Trophoblast cell (in vitro differentiated cells and primary cell): Measurements from ENCODE around the gene RCOR3.
"Not testable (repeated sequence)": the region's sequence is repeated elsewhere in the genome, so short reads cannot be mapped to it uniquely, and the experiment has no call there.

Source experiments
- DNase-seq, 2 donors: peaks; one replicate each; pipeline ENCODE4 v3.0.0-alpha.2; 2016
- H2AFZ ChIP-seq: 2 replicates; pipeline ENCODE4 v1.6.1; 2013; ENCODE audit warnings: low read length, moderate library complexity, mild to moderate bottlenecking; ENCODE audit not compliant: insufficient read depth, poor library complexity
- H2AK5ac ChIP-seq: 2 replicates; pipeline ENCODE4 v1.6.1; 2013; ENCODE audit warnings: mild to moderate bottlenecking, low read length
- H2BK120ac ChIP-seq: 2 replicates; pipeline ENCODE4 v1.6.1; 2013; ENCODE audit warnings: low read length, mild to moderate bottlenecking, moderate library complexity; ENCODE audit not compliant: insufficient read depth, poor library complexity
- H2BK12ac ChIP-seq: 2 replicates; pipeline ENCODE4 v1.6.1; 2013; ENCODE audit warnings: mild to moderate bottlenecking, low read length, moderate library complexity
- H2BK5ac ChIP-seq: 2 replicates; pipeline ENCODE4 v1.6.1; 2013; ENCODE audit warnings: low read length, low read depth, moderate library complexity, mild to moderate bottlenecking; ENCODE audit not compliant: poor library complexity
- H3K14ac ChIP-seq: 2 replicates; pipeline ENCODE4 v1.6.1; 2013; ENCODE audit warnings: mild to moderate bottlenecking, low read length
- H3K18ac ChIP-seq: 2 replicates; pipeline ENCODE4 v1.6.1; 2013; ENCODE audit warnings: mild to moderate bottlenecking, low read length
- H3K23ac ChIP-seq: 2 replicates; pipeline ENCODE4 v1.6.1; 2013; ENCODE audit warnings: low read length
- H3K27ac ChIP-seq: 2 replicates; pipeline ENCODE4 v1.5.1; 2013; ENCODE audit warnings: low read depth, mild to moderate bottlenecking, inconsistent platforms, low read length, moderate library complexity
- H3K27me3 ChIP-seq: 2 replicates; pipeline ENCODE4 v1.6.1; 2013; ENCODE audit warnings: inconsistent platforms, mild to moderate bottlenecking, low read length, moderate library complexity; ENCODE audit not compliant: insufficient read depth
- H3K36me3 ChIP-seq, 2 experiments: 1 replicate in 1 of 2; 2 replicates in 1 of 2; pipeline ENCODE4 v1.6.1; 2013; ENCODE audit warnings: low read length in 2 of 2, mild to moderate bottlenecking in 2 of 2, moderate library complexity in 1 of 2; ENCODE audit not compliant: insufficient read depth in 2 of 2, control insufficient read depth in 1 of 2
- H3K4ac ChIP-seq: 2 replicates; pipeline ENCODE4 v1.6.1; 2013; ENCODE audit warnings: low read depth, mild to moderate bottlenecking, low read length, moderate library complexity
- H3K4me1 ChIP-seq, 2 experiments: 1 replicate in 1 of 2; 2 replicates in 1 of 2; pipeline ENCODE4 v1.6.1; 2013; ENCODE audit warnings: low read length in 2 of 2, mild to moderate bottlenecking in 2 of 2, moderate library complexity in 1 of 2; ENCODE audit not compliant: insufficient read depth in 2 of 2, control insufficient read depth in 1 of 2
- H3K4me2 ChIP-seq: 2 replicates; pipeline ENCODE4 v1.6.1; 2013; ENCODE audit warnings: inconsistent platforms, mild to moderate bottlenecking, low read length, moderate library complexity
- H3K4me3 ChIP-seq: 2 replicates; pipeline ENCODE4 v1.5.1; 2013; ENCODE audit warnings: mild to moderate bottlenecking, low read depth, low read length, inconsistent platforms
- H3K79me1 ChIP-seq: one replicate; pipeline ENCODE4 v1.6.1; 2013; ENCODE audit warnings: low read length
- H3K79me2 ChIP-seq: 2 replicates; pipeline ENCODE4 v1.6.1; 2013; ENCODE audit warnings: low read length, mild to moderate bottlenecking; ENCODE audit not compliant: control insufficient read depth, insufficient read depth, poor library complexity
- H3K9ac ChIP-seq: 2 replicates; pipeline ENCODE4 v1.6.1; 2013; ENCODE audit warnings: mild to moderate bottlenecking, low read length
- H3K9me3 ChIP-seq: 2 replicates; pipeline ENCODE4 v1.6.1; 2013; ENCODE audit warnings: low read depth, mild to moderate bottlenecking, control low read depth, inconsistent platforms, low read length; ENCODE audit not compliant: insufficient read depth
- H4K12ac ChIP-seq: 2 replicates; pipeline ENCODE4 v1.6.1; 2013; ENCODE audit warnings: low read depth, mild to moderate bottlenecking, low read length, moderate library complexity
- H4K8ac ChIP-seq: 2 replicates; pipeline ENCODE4 v1.6.1; 2013; ENCODE audit warnings: low read depth, mild to moderate bottlenecking, low read length, moderate library complexity
- H4K91ac ChIP-seq: one replicate; pipeline ENCODE4 v1.6.1; 2013; ENCODE audit warnings: low read depth, mild to moderate bottlenecking, low read length, moderate library complexity
- WGBS: extraction: QIAGEN DNeasy Blood & Tissue Kit; methylation state at CpG from one replicate; pipeline ENCODE4 v1.1.7; 2013; ENCODE audit warnings: missing lambda C conversion rate; ENCODE audit not compliant: insufficient read length, insufficient coverage; ENCODE audit errors: extremely low coverage; 5-methylcytosine and 5-hydroxymethylcytosine counted together

RCOR3 gene

DNA sequence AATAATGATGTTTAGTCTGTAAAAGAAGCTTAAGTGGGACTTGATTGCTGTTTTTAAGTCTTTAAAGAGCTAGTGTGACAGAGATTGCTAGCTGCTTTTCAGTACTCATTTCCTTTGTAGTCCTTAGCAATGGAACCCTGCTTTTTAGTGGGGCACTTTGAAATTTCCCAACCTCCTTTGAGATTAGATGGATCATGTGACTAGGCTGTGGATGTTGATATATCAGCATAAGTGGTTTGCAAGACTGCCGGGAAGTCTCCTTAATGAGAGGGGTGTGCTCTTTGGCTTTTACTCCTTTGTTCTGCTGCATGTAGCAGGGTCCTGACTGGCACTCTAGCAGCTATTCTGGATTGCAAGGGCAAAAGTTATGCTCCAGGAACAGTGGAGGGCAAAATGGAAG is 11.2 kb upstream of the RCOR3 start:
- no CpG with 5 or more reads among the region's 1 CpG for WGBS
- DNase-seq: no peak

DNA sequence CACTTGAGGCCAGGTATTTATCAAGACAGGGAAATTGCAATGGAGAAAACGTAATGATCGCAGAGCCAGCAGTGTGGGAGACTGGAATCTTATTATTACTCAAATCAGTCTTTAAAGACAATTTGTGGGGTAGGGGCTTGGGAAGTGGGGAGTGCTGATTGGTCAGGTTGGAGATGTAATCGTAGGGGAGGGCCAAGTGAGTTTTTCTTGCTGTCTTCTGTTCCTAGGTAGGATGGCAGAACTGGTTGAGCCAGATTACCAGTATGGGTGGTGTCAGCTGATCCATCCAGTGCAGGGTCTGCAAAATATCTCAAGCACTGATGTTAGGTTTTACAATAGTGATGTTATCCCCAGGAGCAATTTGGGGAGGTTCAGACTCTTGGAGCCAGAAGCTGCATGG is 9.6 kb upstream of the RCOR3 start:
- H3K4me1 ChIP-seq: peaks cover 4 to 10% of the 10 kb centered on the region in 2 experiments
- not testable (repeated sequence) for H3K9me3 ChIP-seq, H3K4ac ChIP-seq, H3K27me3 ChIP-seq, H2AFZ ChIP-seq, H3K18ac ChIP-seq, H3K79me2 ChIP-seq, H3K14ac ChIP-seq, H3K9ac ChIP-seq, H3K23ac ChIP-seq, H3K36me3 ChIP-seq, H4K12ac ChIP-seq, H3K79me1 ChIP-seq, H3K4me3 ChIP-seq, H2AK5ac ChIP-seq
- H2BK5ac ChIP-seq: peak overlapping the region; percentile 39
- H2BK120ac ChIP-seq: peak overlapping the region; percentile 97
- peak overlapping the region; percentile 36 for H3K4me2 ChIP-seq
- DNase-seq: peak in 1 of 2 donors; percentile 37
- H4K8ac ChIP-seq: peak overlapping the region; percentile 94
- H3K27ac ChIP-seq: peak overlapping the region; percentile 80
- no CpG with 5 or more reads among the region's 3 CpGs for WGBS
- peak overlapping the region; percentile 70 for H2BK12ac ChIP-seq
- H4K91ac ChIP-seq: peak overlapping the region; percentile 84

More for the DNA sequence above, 11.2 kb upstream of the RCOR3 start:
- Histone ChIP-seq H4K8ac (peak overlapping the region; percentile 76), H3K18ac (no peak overlapping the region), H3K79me2 (no peaks in the 10 kb centered on the region), H3K27ac (peak overlapping the region; percentile 57), H4K91ac (peak overlapping the region; percentile 58), H3K9me3 (no peaks in the 10 kb centered on the region), H2BK12ac (no peak overlapping the region), H3K36me3 (no peaks in the 10 kb centered on the region), H4K12ac (peak overlapping the region; percentile 59), H3K14ac (no peak overlapping the region), H3K27me3 (no peaks in the 10 kb centered on the region), H3K4me1 (peaks cover 4 to 10% of the 10 kb centered on the region in 2 experiments), H3K4ac (no peak overlapping the region), H3K23ac (no peak overlapping the region), H2BK120ac (peak overlapping the region; percentile 15), H2BK5ac (no peak overlapping the region), H2AK5ac (no peak overlapping the region), H3K79me1 (peaks cover 8% of the 10 kb centered on the region), H3K4me2 (no peak overlapping the region), H3K9ac (no peak overlapping the region), H2AFZ (no peak overlapping the region), H3K4me3 (no peak overlapping the region)

DNA sequence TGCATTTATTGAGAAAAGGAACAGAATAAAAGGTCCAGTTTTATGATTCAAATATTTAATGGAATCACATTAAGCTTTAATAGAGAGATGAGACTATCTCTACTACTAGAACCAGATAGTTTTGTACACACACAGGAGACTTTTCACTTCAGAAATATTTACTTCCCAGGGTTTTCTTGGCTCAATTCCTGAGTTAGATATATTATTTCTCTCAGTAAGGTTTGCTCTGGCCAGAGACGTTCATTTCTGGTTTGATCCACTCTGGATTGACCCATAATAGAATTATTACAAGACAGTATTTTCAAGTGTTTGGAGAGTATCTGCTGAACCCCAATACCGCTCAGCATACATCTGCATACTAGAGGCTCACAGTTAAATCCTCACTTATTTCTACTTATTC is 1.3 kb upstream of the RCOR3 start:
- H3K79me2 ChIP-seq: peaks cover 16% of the 10 kb centered on the region
- peak overlapping the region; percentile 99 for H2BK5ac ChIP-seq
- H4K12ac ChIP-seq: no peak overlapping the region
- no peak overlapping the region for H3K18ac ChIP-seq
- no peaks in the 10 kb centered on the region for H3K9me3 ChIP-seq
- H2AK5ac ChIP-seq: no peak overlapping the region
- peak overlapping the region; percentile 63 for H3K4me2 ChIP-seq
- no peak overlapping the region for H2BK12ac ChIP-seq
- H3K9ac ChIP-seq: peak overlapping the region; percentile 91
- H3K27me3 ChIP-seq: no peaks in the 10 kb centered on the region
- peak overlapping the region; percentile 100 for H3K27ac ChIP-seq
- peaks cover 5 to 6% of the 10 kb centered on the region in 2 experiments for H3K4me1 ChIP-seq
- no CpG with 5 or more reads among the region's 2 CpGs for WGBS
- peaks cover 26% of the 10 kb centered on the region for H3K79me1 ChIP-seq
- H2AFZ ChIP-seq: no peak overlapping the region
- peak overlapping the region; percentile 100 for H4K8ac ChIP-seq
- H3K4me3 ChIP-seq: no peak overlapping the region
- no peak for DNase-seq
- H3K23ac ChIP-seq: no peak overlapping the region
- peak overlapping the region; percentile 100 for H4K91ac ChIP-seq
- H3K4ac ChIP-seq: peak overlapping the region; percentile 24
- H3K36me3 ChIP-seq: peaks cover 0 to 1% of the 10 kb centered on the region in 2 experiments
- peak overlapping the region; percentile 76 for H3K14ac ChIP-seq
- peak overlapping the region; percentile 99 for H2BK120ac ChIP-seq

DNA sequence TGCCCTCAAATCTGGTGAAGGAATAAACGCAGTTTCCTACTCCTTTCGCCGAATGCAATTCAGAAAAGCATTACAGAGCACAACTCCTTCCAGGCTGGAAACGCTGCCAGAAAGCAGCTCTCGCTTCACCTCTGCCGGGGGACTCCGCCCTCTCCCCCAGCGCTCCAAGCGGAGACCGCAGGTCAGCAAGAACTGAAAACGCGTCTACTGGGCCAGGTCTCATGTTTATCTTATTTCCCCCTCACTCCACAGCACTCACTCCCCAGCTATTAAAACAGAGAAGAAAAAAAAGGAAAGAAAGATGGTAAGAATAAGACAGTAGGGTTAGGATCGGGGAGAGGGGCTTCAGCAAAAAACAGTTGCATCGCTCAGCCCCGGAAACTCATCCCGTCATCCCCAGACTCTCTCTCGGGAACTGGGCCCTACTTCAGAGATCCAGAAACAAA is 833 bp upstream of the RCOR3 start:
- WGBS: no CpG with 5 or more reads among the region's 17 CpGs
- Histone ChIP-seq H4K8ac (peak overlapping the region; percentile 100), H4K12ac (peak overlapping the region; percentile 99), H2BK12ac (peak overlapping the region; percentile 50), H2BK5ac (peak overlapping the region; percentile 99), H3K4me3 (peak overlapping the region; percentile 75), H3K14ac (peak overlapping the region; percentile 100), H3K79me2 (peaks cover 16% of the 10 kb centered on the region), H2BK120ac (peak overlapping the region; percentile 99), H2AK5ac (peak overlapping the region; percentile 98), H3K9ac (peak overlapping the region; percentile 91), H3K79me1 (peaks cover 26% of the 10 kb centered on the region), H3K4me1 (peaks cover 5 to 6% of the 10 kb centered on the region in 2 experiments), H3K18ac (peak overlapping the region; percentile 100), H3K9me3 (no peaks in the 10 kb centered on the region), H3K36me3 (peaks cover 0 to 1% of the 10 kb centered on the region in 2 experiments), H2AFZ (peak overlapping the region; percentile 96), H3K4me2 (peak overlapping the region; percentile 63), H3K27ac (peak overlapping the region; percentile 100), H3K4ac (peak overlapping the region; percentile 98), H3K23ac (no peak overlapping the region), H3K27me3 (no peaks in the 10 kb centered on the region), H4K91ac (peak overlapping the region; percentile 100)
- peak; percentile 69 to 79 for DNase-seq
